Raji (cell line): ENCODE measurements around the gene TCP1.

Experiments used
- POLR2A ChIP-seq: IDR thresholded peaks from 2 replicates; pipeline ENCODE4 v1.6.1; 2011; ENCODE audit warnings: low read depth, low read length, control low read depth; ENCODE audit not compliant: insufficient read depth

The TCP1 gene

GRCh38 chr6:159789377-159790148 is at the start of gene TCP1:
TSS of gene TCP1 (minus strand) at chr6:159789602. CDS start at chr6:159789468, 134 bp downstream.
- TF ChIP-seq POLR2A = peak; percentile 97

- no peak for TF ChIP-seq POLR2A
Measured at GRCh38 chr6:159838020-159838744, 48.8 kb upstream of the TCP1 start.

GRCh38 chr6:159837511-159837910 is 48.1 kb upstream of the TCP1 start:
- no peak for TF ChIP-seq POLR2A

DNA sequence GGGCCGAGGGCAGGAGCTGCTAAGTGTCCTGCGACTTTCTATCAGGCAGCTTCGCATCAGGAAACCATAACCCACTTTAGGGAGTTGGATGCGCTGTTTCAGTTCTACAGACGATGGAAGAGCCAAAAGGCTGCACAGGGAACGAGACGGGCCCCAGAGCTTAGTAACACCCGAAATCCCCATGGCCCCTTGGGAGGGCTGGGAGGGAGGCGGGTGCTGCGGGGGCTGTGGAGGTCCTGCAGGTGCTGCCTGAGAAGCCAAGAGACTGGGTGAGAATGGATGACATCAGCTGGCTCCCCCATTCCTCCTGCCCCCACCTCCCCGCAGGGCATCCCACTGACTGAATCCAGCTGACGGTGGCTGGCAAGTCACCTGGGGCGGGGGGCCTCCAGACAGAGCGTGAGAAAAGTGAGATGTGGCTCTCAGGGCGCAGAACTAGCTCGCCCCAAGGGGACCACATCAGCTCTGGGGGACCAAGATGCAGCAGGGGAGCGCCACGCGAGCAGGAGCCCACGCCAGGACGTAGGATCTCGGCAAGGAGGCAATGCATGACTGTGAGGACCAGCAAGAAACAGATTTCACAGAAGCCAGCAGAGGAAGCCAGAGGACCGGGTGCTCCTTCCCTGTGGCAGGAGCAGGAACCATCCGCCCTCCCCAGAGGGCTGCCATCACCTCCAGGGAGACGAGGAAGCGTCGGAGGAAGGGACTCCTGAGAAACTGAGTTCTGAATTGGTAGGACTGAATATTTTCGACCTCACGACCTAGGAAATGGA is 47.5 kb upstream of the TCP1 start:
- no peak for TF ChIP-seq POLR2A

DNA sequence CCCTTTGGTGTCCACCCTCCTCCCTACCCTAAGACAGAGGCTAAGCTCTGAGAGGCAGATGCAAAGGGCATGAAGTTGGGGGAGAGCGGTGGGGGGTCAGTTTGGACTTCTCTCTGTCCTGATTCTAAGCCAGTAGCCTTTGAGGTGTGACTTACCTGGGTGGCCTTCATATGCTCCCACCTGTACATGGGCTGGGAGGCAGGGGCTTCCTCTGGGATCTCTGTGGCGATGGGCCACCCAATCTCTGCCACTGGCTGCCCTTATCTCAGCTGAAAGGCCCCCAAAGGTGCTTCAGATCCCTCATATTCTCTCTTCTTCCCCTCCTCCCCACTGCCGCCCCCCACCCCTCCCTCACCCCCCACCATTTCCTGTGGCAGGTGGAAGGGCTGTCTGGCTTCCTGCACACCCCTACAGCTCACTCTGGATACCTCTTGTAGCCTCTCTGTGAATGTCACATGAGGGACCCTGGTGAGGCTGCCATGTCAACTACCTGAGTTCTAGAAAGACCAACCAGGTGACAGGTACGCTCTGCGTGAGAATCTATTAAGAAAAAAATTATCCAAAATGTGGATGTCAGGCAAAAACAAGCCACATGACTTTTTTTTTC is 44.7 kb upstream of the TCP1 start:
- TF ChIP-seq POLR2A = no peak

GRCh38 chr6:159833556-159833955 is 44.2 kb upstream of the TCP1 start:
- TF ChIP-seq POLR2A = no peak

- no peak for TF ChIP-seq POLR2A
Measured at GRCh38 chr6:159832946-159833345, 43.5 kb upstream of the TCP1 start.

DNA sequence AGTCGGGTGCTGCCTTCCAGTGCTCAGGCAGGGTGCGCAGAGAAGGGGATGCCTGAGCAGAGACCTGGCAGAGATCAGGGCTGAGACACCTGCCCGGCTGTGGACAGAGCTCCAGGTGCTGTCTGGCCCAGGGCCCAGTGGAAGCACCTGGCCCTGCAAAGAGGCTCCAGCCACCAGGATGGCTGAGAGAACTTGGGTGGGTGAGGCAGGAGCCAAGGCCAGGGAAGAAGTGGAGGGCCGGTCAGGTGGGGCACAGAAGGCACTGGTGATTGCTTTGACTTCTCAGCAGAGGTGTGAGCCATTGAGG is 41.9 kb upstream of the TCP1 start:
- no peak for TF ChIP-seq POLR2A

GRCh38 chr6:159830501-159831372 is 41.3 kb upstream of the TCP1 start:
- TF ChIP-seq POLR2A = no peak

GRCh38 chr6:159829526-159829925 is 40.1 kb upstream of the TCP1 start:
- no peak for TF ChIP-seq POLR2A

- no peak for TF ChIP-seq POLR2A
Measured at GRCh38 chr6:159828074-159828473, 38.7 kb upstream of the TCP1 start.

- no peak for TF ChIP-seq POLR2A
Measured at GRCh38 chr6:159826968-159827647, 37.7 kb upstream of the TCP1 start.

DNA sequence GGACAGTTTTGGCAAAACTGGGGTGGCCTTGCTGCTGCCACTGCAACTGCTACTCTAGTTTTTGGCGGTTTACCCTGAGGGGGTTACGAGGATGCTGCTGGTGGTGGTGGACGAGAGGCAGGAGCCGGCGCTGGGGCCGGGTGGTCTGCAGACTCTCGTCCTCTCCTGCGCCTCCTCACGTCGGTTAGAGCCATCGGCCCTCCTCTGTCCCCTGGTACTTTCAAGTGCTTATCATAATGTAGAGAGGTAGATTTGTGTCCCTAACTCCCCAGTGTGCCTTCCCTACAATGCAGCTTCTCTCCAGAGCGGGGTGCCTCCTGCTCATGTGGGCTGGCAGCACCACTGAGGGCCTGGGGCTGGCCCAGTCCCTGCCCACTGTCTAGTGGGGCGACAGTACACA is 36.6 kb upstream of the TCP1 start:
- TF ChIP-seq POLR2A = no peak

DNA sequence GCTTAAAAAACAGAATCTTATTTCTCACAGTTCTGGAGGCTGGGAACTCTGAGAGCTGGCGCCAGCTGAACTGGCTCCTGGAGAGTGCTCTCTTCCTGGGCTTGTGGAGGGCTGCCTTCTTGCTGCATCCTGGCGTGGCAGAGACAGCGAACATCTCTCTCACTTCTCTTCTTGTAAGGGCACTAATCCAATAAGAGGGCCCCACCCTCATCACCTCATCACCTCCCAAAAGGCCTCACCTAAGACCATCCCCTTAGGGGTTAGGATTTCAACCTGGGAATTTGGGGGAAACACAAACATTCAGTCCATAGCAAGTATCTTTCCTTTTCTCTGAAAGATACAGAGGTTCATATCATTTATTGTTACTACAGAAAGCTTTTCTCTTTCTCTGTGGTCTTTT is 34.6 kb upstream of the TCP1 start:
- no peak for TF ChIP-seq POLR2A
